Iris pigment epithelial cell (primary cell): Measurements from ENCODE around the gene GBE1.
"Not testable (repeated sequence)": the region's sequence is repeated elsewhere in the genome, so short reads cannot be mapped to it uniquely, and the experiment has no call there.

Experiments used
- DNase-seq: peaks from one replicate; pipeline ENCODE4 v3.0.0-alpha.2; 2011; ENCODE audit warnings: low read depth

Gene GBE1

GRCh38 chr3:81760924-81761903, at the start of gene GBE1:
Gene GBE1, minus strand, starts transcription at chr3:81761645. Its CDS starts 128 bp downstream, at chr3:81761517.
- peak; percentile 96 for DNase-seq

GRCh38 chr3:81808900-81809299, 47.5 kb upstream of the GBE1 start:
- no peak for DNase-seq

GRCh38 chr3:81799403-81799802, 38.0 kb upstream of the GBE1 start:
- peak; percentile 4 for DNase-seq

- no peak for DNase-seq
Observed at GRCh38 chr3:81793410-81793809, 32.0 kb upstream of the GBE1 start.

GRCh38 chr3:81790117-81790516, 28.7 kb upstream of the GBE1 start:
- no peak for DNase-seq

- DNase-seq = no peak
Observed at GRCh38 chr3:81789691-81790090, 28.2 kb upstream of the GBE1 start.

- DNase-seq = no peak
Observed at GRCh38 chr3:81788610-81789009, 27.2 kb upstream of the GBE1 start.

- DNase-seq = no peak
Observed at GRCh38 chr3:81788044-81788443, 26.6 kb upstream of the GBE1 start.

- no peak for DNase-seq
Observed at GRCh38 chr3:81782585-81782984, 21.1 kb upstream of the GBE1 start.

GRCh38 chr3:81778678-81779182, 17.3 kb upstream of the GBE1 start:
- DNase-seq = peak; percentile 67

GRCh38 chr3:81776643-81777042, 15.2 kb upstream of the GBE1 start:
- DNase-seq = no peak

GRCh38 chr3:81770710-81771109, 9.3 kb upstream of the GBE1 start:
- DNase-seq = no peak

GRCh38 chr3:81769299-81769698, 7.9 kb upstream of the GBE1 start:
- peak; percentile 23 for DNase-seq

- DNase-seq = not testable (repeated sequence)
Observed at GRCh38 chr3:81767250-81767859, 5.9 kb upstream of the GBE1 start.

GRCh38 chr3:81765400-81765799, 4.0 kb upstream of the GBE1 start:
- peak; percentile 9 for DNase-seq

- no peak for DNase-seq
Observed at GRCh38 chr3:81764665-81765064, 3.2 kb upstream of the GBE1 start.

- DNase-seq = no peak
Observed at GRCh38 chr3:81764002-81764401, 2.6 kb upstream of the GBE1 start.

GRCh38 chr3:81763001-81763400, 1.6 kb upstream of the GBE1 start:
- DNase-seq = no peak

- peak; percentile 7 for DNase-seq
Observed at GRCh38 chr3:81761904-81762580, 597 bp upstream of the GBE1 start.

- DNase-seq = no peak
Observed at GRCh38 chr3:81760215-81760614, 1.2 kb downstream of the GBE1 start.

GRCh38 chr3:81758771-81759170, 2.7 kb downstream of the GBE1 start:
- not testable (repeated sequence) for DNase-seq

- peak; percentile 94 for DNase-seq
Observed at GRCh38 chr3:81758275-81758674, 3.2 kb downstream of the GBE1 start.
